HL-60 (cell line): ENCODE measurements around the gene NAA80.

Experiments
- CTCF ChIP-seq: IDR thresholded peaks from one replicate; pipeline ENCODE4 v1.5.1; 2011; ENCODE audit warnings: low read length, control low read depth, inconsistent platforms; ENCODE audit not compliant: insufficient read depth
- GABPA ChIP-seq: IDR thresholded peaks from 2 replicates; pipeline ENCODE4 v1.6.1; 2012; ENCODE audit warnings: low read depth
- POLR2AphosphoS5 ChIP-seq: IDR thresholded peaks from 2 replicates; pipeline ENCODE4 v1.6.1; 2012; ENCODE audit warnings: low read depth
- REST ChIP-seq: IDR thresholded peaks from 2 replicates; pipeline ENCODE4 v1.6.1; 2012; ENCODE audit warnings: low read depth; ENCODE audit not compliant: insufficient replicate concordance
- SPI1 ChIP-seq: IDR thresholded peaks from 2 replicates; pipeline ENCODE4 v1.6.1; 2012; ENCODE audit warnings: low read depth, mild to moderate bottlenecking, borderline replicate concordance

GRCh38 chr3:50259432-50260026, 39.7 kb downstream of the NAA80 start:
- no peak for TF ChIP-seq CTCF
- no peak for TF ChIP-seq GABPA
- TF ChIP-seq POLR2AphosphoS5: no peak
- no peak for TF ChIP-seq SPI1
- TF ChIP-seq REST: no peak
